Fibroblast of mammary gland (primary cell): ENCODE results near the gene SAMD11.

Experiments
- DNase-seq: peaks from one replicate; pipeline ENCODE4 v3.0.0-alpha.2; 2010; ENCODE audit warnings: low read depth
- H3K4me3 ChIP-seq: 2 replicates; pipeline ENCODE4 v1.5.1; 2011; ENCODE audit warnings: low read depth, mild to moderate bottlenecking, low read length, moderate library complexity; ENCODE audit not compliant: control insufficient read depth
- CTCF ChIP-seq: conservative IDR thresholded peaks from 2 replicates; pipeline ENCODE4 v1.5.1; 2011; ENCODE audit warnings: low read depth, low read length, inconsistent platforms; ENCODE audit not compliant: control insufficient read depth, insufficient read depth

Gene SAMD11

GRCh38 chr1:941588-942383 lies 18.1 kb downstream of the SAMD11 start:
- H3K4me3 ChIP-seq: no peak overlapping the region
- DNase-seq: peak; percentile 65
- TF ChIP-seq CTCF: no peak

GRCh38 chr1:942411-942821 lies 18.7 kb downstream of the SAMD11 start:
- DNase-seq: no peak
- TF ChIP-seq CTCF: no peak
- H3K4me3 ChIP-seq: no peak overlapping the region

- TF ChIP-seq CTCF: no peak
- DNase-seq: peak; percentile 64
- H3K4me3 ChIP-seq: no peak overlapping the region
Measured at GRCh38 chr1:942864-943533, 19.3 kb downstream of the SAMD11 start.

GRCh38 chr1:943545-944340 lies 20.0 kb downstream of the SAMD11 start:
- DNase-seq: no peak
- TF ChIP-seq CTCF: no peak
- no peak overlapping the region for H3K4me3 ChIP-seq

- peak; percentile 52 for DNase-seq
- TF ChIP-seq CTCF: no peak
- H3K4me3 ChIP-seq: no peak overlapping the region
Measured at GRCh38 chr1:944341-945325, 20.9 kb downstream of the SAMD11 start.
